HUDEP-2 (cell line): ENCODE data around the gene DTNB.

Experiments used
- DNase-seq, 76 experiments: peaks; one replicate each; lab custom pipeline; 2025; ENCODE audit not compliant: unreplicated experiment in 76 of 76; lab: John Stamatoyannopoulos, UW

DTNB gene

DNA sequence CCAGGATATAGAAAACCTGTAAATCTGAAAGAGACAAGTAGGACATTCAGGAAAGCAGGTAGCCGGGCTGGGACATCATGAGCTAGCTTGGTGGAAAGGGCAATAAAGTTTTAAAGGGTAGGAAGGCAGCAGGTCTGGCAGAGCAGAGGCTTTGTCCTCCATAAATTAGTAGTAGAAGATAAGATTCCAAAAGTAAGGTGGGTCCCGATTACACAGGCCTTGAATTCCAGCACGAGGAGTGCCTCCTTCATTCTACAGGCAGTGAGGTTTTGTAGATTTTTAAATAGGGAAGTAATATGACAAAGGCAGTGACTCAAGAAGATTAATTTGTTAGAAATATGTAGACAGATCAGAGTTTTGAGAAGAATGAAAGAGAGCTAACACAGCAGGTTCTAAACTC is 160.7 kb downstream of the DTNB start:
- no peak for DNase-seq

DNA sequence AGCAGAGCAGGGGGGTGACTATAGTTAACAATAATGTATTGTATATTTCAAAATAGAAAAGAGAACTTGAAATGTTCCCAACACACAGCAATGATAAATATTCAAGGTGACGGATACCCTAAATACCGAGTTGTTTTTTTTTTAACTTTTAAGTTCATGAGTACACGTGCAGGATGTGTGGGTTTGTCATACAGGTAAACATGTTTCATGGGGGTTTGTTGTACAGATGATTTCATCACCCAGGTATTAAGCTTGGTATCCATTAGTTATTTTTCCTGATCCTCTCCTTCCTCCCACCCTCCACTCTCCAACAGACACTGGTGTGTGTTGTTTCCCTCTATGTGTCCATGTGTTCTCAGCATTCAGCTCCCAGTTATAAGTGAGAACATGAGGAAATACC is 167.2 kb downstream of the DTNB start:
- no peak for DNase-seq

DNA sequence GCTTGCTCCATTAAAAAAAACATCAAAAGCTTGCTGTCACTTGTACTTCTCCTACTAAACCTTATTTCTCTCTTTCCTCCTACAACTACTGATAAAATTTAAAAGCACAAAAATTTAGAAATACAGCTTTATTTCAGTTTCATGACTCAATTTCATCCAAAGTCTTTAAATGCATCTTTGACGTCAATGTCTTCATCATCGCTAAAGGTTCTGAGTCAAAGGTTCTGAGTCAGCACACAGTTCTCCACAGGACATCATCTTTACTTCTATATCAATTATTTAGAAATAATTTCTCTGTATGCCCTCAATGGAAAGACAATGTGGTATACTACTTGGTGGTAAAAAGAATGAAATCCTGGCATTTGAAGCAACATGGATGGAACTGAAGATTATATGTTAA is 167.8 kb downstream of the DTNB start:
- no peak for DNase-seq

DNA sequence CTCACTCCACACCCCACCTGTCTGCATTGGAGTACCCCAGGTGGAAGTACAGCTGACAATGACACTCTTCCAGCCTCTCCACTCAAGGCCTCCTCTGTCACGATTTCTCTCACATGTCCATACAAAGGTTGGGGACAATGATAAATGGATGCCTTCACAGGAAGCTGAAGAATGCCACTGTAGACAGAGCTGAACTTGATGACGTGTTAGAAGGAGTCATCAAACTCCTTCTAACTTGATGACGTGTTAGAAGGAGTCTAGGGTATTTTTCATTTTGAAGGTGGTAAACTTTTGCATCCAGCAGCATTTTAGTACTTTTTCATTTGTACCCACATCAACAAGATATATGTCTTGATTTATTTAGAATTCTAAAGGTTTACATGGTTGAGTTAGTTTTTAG is 168.2 kb downstream of the DTNB start:
- no peak for DNase-seq

DNA sequence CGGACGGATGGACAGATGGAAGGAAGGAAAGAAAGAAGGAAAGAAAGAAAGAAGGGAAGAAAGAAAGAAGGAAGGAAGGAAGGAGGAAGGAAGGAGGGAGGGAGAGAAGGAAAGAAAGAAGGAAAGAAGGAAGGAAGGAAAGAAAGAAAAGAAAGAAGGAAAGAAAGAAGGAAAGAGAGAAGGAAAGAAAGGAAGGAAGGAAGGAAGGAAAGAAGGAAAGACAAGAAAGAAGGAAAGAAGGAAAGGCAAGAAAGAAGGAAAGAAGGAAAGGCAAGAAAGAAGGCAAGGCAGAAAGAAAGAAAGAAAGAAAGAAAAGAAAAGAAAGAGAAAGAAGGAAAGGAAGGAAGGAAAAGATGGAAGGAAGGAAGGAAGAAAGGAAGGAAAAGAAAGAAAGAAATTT is 169.1 kb downstream of the DTNB start:
- no peak for DNase-seq

DNA sequence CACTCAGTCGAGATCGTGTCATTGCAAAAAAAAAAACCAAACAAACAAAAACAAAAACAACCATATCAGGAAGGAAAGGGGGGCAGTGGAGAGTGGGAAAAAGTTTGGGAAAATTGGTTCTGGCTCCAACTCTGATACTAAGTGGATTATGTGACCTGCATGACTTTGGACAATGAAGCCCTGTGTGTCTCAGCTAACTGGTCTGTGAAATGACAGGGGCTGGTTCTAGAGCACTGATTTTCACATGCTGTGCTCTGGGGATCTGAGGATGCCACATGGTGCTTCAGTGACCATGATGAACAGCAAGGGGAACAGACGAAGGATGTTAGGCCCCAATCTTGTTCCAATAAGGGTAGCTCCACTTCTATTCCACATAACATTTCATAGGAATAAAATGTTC is 174.2 kb downstream of the DTNB start:
- DNase-seq, result no peak

DNA sequence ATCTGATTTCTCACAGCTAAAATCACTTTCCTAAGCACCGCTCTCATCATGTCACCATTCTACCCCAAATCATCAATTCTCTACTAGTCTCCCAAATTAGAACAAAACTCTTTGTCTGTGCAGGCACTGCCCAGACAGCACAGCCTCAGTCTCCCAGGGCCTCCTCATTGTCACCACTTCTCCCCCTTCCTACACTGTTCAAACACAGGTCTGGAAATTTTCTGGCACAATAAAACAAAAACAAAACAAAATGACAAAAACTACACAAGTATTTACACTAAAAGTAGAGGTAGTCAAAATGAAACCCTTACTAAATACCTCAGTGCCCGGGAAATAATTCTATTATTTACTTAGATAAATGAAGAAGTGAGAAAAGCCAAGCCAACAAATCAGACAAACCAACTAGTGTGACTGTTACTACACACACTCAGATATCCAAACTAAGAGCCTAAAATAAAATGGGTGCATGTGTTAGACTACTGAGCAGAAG is 175.4 kb downstream of the DTNB start:
- no peak for DNase-seq

DNA sequence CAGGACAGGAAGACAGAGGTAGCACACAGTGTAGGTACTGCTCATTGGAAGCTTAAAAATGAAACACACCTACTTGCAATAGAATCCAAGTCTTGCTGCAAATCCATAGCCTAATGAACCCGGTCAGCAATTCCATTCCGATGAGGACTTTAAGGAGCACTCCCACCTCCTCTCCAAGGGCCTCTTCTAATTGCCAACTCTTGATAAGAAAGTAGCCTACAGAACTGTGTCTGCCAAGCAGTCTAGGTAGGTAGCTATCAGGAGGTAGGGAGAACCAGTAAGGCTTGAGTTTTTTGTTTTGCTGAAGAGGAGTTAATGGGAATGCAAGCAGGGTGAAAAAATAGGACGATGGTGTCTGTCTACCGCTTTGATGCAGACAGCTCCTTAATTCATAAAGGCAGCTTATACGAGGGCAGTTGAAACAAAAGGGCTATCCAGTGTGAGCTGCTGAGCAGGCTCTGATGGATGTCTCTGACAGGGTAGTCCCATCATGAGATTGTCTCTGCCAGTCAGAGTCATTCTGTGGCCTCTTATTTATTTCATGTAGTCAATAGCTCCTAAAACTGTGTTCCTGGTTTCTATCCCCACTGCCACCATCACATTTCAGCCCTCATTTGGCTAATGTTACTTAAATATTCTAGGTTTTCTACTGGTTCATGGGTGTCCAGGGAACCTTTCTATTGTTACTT is 176.0 kb downstream of the DTNB start:
- DNase-seq, result no peak

DNA sequence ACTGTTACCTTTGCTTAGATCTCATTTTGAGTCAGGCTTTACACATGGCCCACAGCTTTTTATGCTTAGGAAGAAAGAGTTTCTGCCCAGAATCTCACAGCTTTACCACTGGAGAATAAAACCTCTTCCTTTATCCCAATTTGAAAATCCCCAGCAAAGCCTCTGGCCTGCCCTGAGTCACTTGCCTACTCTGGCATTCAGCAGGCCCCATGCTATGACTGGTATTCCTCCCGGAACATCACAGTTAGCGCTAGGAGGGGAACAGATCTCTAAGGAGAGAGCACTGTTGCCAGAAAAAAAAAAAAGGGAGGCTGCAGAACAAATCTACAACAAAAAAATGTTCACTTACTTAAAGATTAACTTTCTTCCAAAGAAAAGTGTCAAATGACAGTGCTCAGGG is 178.8 kb downstream of the DTNB start:
- DNase-seq, result no peak

DNA sequence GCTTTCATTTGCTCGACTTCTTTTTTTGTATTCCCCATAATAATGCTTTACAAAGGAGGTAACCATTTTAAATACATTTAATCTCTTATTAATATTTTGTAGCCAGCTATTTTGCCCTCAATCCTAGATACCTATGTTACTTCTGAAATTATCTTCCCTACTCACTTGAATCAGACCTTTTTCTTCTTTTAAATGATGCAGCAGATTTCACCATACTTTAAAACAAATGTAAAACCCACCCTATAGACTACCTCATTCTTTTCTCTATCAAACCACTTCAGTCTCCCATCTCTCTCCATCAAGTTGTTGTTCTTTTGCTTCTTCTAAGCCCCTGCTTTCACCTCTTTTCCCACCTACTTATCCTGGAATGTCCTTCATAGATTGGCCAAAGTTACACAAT is 180.2 kb downstream of the DTNB start:
- no peak for DNase-seq

DNA sequence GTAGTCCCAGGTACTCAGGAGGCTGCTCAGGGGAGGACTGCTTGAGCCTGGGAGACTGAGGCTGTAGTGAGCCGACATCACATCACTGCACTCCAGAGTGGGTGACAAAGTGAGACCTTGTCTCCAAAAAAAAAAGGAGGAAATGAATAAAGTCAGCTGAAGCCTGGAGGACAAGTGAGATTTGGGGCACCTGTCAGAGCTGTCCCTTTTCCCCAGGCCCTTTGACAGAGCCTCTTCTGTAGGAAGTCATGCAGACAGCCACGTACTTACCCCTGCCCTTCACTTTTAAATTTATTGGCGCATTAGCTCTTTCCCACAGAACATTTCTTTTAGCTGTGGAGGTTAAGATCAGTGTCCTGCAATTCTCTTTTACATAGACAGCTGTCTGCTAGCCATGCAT is 180.7 kb downstream of the DTNB start:
- DNase-seq, result no peak

DNA sequence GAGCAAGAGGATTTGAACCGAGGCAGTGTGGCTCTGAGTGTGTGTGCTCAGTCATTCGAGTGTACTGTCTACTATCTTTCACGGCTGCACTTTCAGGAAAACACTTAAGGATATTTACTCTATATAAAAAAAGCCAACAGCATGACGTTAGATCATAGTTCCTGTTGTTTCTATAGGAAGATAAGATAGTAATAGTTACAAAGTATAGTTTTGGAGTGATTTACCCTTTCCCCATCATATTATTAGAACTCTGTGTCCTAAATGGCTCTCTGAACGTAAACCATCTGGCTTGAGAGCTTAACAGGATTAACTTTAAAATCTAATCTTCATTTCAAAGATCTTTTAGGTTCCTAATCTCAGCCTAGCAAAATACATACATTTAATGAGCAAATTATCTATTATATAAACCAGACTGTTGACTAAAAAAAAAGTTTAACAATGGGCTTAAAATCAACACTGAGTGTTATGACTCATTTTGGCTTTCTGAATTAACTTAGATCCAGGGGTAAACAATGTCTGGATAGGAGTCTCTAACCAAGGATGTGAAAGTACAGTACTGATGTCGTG is 181.3 kb downstream of the DTNB start:
- no peak for DNase-seq

DNA sequence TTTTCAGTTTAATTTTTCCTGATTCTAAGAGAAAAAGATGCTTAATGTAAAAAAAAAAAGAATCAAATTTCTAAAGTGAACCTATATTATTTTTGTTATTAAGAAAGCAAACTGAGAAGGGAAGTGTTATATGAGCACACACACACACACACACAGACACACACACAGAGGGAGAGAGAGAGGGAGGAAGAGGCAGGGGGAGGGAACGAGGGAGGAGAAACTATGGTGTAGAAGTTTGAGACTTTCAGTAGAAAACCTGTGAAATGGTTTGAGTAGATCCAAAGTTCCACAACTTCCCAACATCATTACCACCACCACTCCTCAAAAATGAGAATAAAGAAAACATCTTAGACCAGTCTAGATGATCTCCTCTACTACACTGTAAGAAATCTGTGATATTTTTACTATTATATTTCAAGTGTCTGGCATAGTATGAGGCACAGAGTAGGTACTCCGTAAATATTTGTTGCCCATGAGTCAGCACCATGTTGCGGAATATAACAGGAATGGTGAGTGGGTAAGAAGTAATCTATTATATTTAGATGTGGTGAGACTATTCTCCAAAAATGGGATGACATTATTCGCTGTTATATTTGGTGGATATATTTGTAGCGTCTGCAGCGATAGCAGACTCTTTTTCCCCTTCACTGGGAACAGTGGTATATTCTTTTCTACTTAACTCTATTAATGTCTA is 182.2 kb downstream of the DTNB start:
- no peak for DNase-seq

DNA sequence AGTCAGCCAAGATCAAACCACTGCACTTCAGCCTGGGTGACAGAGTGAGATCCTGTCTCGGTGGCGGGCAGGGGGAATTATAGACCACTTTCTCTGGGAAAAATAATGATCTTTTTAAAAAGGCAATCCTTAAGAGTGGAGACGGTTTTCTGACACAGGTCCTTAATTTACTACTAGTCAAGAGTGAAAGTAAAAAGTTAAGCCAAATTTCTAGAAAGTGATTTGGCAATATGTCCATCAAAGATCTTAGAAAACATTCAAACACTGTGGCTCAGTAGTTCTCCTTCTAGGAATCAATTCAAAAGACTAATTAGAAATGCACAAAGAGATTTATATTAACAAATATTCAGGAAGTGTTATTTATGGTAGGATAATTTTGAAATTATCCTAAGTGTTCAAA is 183.2 kb downstream of the DTNB start:
- DNase-seq, result no peak

DNA sequence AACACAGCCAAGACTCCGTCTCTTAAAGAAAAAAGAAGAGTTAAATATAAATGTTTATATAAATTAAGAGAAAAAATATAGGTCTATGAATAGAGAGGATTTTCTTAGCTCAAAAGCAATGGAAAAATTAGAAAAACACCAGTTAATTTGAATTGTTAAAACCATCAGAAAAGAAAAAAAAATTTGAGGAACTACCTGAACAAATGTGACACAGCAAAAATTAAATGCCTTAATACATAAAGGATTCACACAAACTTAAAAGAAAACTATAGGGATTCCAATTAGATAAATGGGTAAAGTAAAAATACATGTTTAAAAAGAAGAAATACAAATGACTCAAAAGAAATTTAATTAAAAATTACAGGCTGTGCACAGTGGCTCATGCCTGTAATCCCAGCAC is 183.7 kb downstream of the DTNB start:
- DNase-seq, result no peak

DNA sequence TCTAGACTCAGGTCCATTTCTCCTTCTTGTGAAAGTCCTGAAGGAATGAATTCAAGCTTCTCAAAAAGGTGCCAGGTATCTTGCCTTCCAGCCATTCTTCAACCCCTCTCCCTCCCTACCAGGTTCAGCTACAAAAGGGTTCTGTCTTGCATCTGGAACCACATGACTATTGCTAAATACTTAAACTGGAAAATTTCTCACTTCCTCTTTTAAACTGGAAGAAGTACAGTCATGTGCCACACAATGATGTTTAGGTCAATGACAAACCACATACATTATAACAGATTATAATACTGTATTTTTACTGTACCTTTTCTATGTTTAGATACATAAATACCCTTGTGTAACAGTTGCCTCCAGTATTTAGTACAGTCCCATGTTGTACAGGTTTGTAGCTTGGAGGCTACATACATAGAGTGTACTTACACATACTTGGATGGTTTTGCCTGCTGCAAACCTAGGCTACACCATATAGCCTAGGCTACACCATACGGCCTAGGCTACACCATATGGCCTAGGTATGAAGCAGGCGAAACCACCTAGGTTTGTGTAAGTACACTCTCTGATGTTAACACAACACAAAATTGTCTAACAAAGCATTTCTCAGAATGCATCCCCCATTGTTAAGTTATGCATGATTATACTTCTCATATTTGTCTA is 189.6 kb downstream of the DTNB start:
- DNase-seq, result no peak

DNA sequence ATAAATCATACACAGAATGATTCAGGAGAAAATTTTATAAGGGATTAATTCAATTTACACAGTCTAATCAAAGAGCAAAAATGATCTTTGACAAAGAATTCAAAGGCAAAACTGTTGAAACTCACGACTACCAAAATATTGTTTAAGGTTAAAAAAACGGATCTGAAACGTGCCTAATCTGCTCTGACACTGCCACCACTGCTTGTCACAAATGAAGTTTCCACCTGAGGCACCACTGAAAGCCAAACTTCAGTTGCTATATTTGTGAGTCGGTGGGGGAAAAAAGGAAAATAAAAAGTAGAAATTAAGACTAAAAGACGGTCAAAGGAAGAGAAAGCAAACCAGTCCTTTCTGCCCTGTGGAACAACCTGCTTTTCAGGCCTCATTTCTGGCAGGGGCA is 191.0 kb downstream of the DTNB start:
- no peak for DNase-seq

DNA sequence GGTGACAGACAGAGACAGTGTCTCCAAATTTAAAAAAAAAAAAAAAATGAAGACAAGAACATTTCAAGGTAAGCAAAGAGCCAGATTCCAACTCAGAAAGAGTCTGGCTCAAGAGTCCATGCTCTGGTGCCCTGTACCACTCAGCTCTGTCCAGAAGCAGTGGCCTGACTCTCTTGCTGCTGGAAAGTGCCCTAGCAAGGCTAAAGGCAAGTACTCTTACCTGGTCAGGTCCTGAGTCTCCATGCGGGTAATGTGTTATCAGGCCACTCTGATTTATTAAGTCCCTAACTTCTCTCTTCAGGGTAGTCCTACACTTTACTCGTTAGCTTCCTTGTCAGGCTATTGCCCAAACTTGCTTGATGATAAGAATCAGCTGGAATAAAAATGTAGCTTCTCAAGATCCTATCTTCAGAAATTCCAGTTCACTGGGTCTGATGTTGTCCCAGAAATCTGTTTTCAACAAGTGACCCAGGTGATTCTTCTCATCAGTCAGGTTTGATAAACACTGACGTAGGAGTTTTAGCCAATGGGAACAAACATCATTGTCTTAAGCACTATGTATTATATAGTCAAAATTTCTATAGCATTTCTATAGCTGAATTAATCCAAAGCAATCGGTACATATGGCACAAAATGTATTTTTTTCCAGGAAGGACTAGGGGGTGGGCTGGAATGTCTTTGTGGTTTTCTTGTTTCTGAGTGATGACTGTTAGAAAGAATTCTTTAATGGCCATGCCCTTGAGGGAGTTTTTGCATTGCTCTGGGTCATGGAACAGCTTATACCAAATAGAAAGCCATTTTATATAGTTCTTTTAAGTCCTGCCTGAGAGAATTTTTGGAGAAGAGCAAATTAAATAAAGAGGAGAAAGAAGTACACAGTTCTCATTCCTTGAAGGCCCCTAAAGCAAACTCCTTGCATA is 191.7 kb downstream of the DTNB start:
- DNase-seq, result no peak

DNA sequence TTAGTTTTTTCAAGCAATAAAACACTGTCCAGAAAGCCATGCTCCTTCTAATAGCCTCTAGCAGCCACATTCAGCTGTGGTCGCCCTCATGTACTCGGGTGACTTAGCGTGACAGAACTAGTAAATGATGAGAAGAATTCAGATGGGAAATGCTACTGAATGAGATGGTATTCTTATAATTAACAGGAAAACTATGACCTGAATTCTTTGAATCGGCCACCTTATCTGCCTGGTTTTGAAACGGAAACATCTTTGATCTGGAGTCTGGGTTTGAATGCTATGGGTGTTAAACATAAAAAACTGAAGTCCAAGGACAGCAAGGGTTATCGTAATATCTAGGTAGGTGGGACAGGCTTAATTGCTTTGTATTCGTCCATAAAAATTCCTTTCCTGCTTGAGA is 192.8 kb downstream of the DTNB start:
- DNase-seq, result no peak

DNA sequence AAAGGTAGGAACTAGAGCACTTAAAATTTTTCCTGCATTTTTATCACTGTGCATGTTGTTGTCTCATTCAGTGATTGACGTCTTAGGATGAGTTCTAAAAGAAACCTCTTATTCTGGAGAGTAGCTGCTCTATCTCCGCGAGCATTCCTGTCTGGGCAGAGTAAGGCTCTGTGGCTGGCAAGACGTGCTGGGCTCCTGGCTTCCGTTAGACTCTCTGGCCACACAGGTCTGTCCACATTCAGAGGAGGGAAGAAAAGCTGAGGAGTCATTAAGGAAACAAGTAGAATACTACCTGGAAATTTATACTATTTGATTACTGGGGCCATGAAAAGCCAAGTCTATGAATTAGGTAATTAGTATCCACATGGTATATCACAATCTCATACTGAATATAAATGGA is 193.6 kb downstream of the DTNB start:
- DNase-seq, result no peak

DNA sequence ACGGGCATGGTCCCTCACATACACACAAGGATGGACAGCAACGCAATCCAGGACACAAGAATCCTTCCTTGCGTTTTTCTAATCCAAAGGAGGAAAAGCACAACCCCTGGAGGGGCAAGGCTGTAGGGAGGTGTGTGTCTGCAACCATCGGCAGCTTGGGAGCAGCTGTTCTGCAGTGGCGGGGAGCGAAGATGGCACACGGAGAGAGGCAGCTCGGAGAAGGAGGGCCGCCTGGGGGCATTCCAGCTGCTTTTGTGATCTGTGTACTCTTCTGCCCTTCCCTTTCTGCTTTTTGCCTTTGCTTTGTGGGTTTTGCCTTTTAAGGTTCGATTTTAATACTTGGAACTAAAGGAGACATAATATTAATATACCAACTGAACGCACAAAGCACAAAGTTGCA is 194.6 kb downstream of the DTNB start:
- no peak for DNase-seq
